HG02610 (cell line): ENCODE data around the gene EFCAB6.

Experiments
- ATAC-seq: cut with Tn5 transposase; IDR thresholded peaks from one replicate; pipeline ENCODE4 v1.9.1; 2021; ENCODE audit warnings: mild to moderate bottlenecking, moderate library complexity; ENCODE audit not compliant: unreplicated experiment

The EFCAB6 gene

GRCh38 chr22:43642319-43643206 is 169.5 kb downstream of the EFCAB6 start:
- ATAC-seq = no peak

GRCh38 chr22:43639228-43639948 is 172.7 kb downstream of the EFCAB6 start:
- no peak for ATAC-seq

- no peak for ATAC-seq
Measured at GRCh38 chr22:43637275-43638260, 174.5 kb downstream of the EFCAB6 start.

GRCh38 chr22:43636086-43636485 is 176.0 kb downstream of the EFCAB6 start:
- no peak for ATAC-seq

GRCh38 chr22:43635101-43635500 is 177.0 kb downstream of the EFCAB6 start:
- ATAC-seq = no peak

- no peak for ATAC-seq
Measured at GRCh38 chr22:43634316-43634715, 177.8 kb downstream of the EFCAB6 start.

GRCh38 chr22:43633631-43634285 is 178.3 kb downstream of the EFCAB6 start:
- no peak for ATAC-seq

- no peak for ATAC-seq
Measured at GRCh38 chr22:43631846-43632245, 180.3 kb downstream of the EFCAB6 start.

GRCh38 chr22:43631201-43631600 is 180.9 kb downstream of the EFCAB6 start:
- no peak for ATAC-seq

- ATAC-seq = no peak
Measured at GRCh38 chr22:43630451-43630850, 181.7 kb downstream of the EFCAB6 start.

- ATAC-seq = no peak
Measured at GRCh38 chr22:43628250-43628649, 183.9 kb downstream of the EFCAB6 start.

- no peak for ATAC-seq
Measured at GRCh38 chr22:43627485-43628213, 184.5 kb downstream of the EFCAB6 start.

GRCh38 chr22:43625242-43625641 is 186.9 kb downstream of the EFCAB6 start:
- no peak for ATAC-seq

GRCh38 chr22:43624144-43624998 is 187.7 kb downstream of the EFCAB6 start:
- ATAC-seq = no peak

GRCh38 chr22:43622886-43623285 is 189.2 kb downstream of the EFCAB6 start:
- no peak for ATAC-seq

GRCh38 chr22:43620197-43620596 is 191.9 kb downstream of the EFCAB6 start:
- no peak for ATAC-seq

- no peak for ATAC-seq
Measured at GRCh38 chr22:43618517-43618916, 193.6 kb downstream of the EFCAB6 start.

GRCh38 chr22:43616645-43617044 is 195.5 kb downstream of the EFCAB6 start:
- ATAC-seq = no peak

GRCh38 chr22:43600265-43600664 is 211.8 kb downstream of the EFCAB6 start:
- no peak for ATAC-seq
